IPS DF 19.7 (cell line): Measurements from ENCODE around the gene LHPP.
A peak's percentile ranks its signal among the peaks of the same experiment; 100 is the strongest.
"Not testable (repeated sequence)": the region's sequence is repeated elsewhere in the genome, so short reads cannot be mapped to it uniquely, and the experiment has no call there.

Experiments
- DNase-seq: peaks from one replicate; pipeline ENCODE4 v3.0.0-alpha.2; 2013; ENCODE audit warnings: low read depth, low spot score

LHPP gene

GRCh38 chr10:124604214-124605000 lies 142.8 kb downstream of the LHPP start:
- no peak for DNase-seq

GRCh38 chr10:124605001-124605370 lies 143.4 kb downstream of the LHPP start:
- DNase-seq: no peak

GRCh38 chr10:124605481-124605855 lies 143.8 kb downstream of the LHPP start:
- DNase-seq: no peak

GRCh38 chr10:124605856-124606812 lies 144.5 kb downstream of the LHPP start:
- no peak for DNase-seq

GRCh38 chr10:124606822-124607221 lies 145.2 kb downstream of the LHPP start:
- no peak for DNase-seq

GRCh38 chr10:124607693-124608092 lies 146.1 kb downstream of the LHPP start:
- DNase-seq: no peak

- no peak for DNase-seq
Measured at GRCh38 chr10:124608093-124608721, 146.6 kb downstream of the LHPP start.

- DNase-seq: no peak
Measured at GRCh38 chr10:124609698-124610097, 148.1 kb downstream of the LHPP start.

GRCh38 chr10:124610186-124610585 lies 148.6 kb downstream of the LHPP start:
- not testable (repeated sequence) for DNase-seq

- DNase-seq: not testable (repeated sequence)
Measured at GRCh38 chr10:124610851-124611250, 149.2 kb downstream of the LHPP start.

- no peak for DNase-seq
Measured at GRCh38 chr10:124611738-124612137, 150.1 kb downstream of the LHPP start.

- DNase-seq: peak; percentile 40
Measured at GRCh38 chr10:124612611-124613498, 151.2 kb downstream of the LHPP start.

GRCh38 chr10:124614003-124614659 lies 152.5 kb downstream of the LHPP start:
- no peak for DNase-seq

GRCh38 chr10:124615259-124615658 lies 153.6 kb downstream of the LHPP start:
- DNase-seq: no peak

- no peak for DNase-seq
Measured at GRCh38 chr10:124616040-124616835, 154.6 kb downstream of the LHPP start.

GRCh38 chr10:124616836-124617130 lies 155.2 kb downstream of the LHPP start:
- no peak for DNase-seq

GRCh38 chr10:124618470-124619073 lies 156.9 kb downstream of the LHPP start:
- DNase-seq: no peak

GRCh38 chr10:124619195-124619594 lies 157.6 kb downstream of the LHPP start:
- DNase-seq: no peak

- DNase-seq: no peak
Measured at GRCh38 chr10:124619802-124620490, 158.3 kb downstream of the LHPP start.
